H1 (cell line): ENCODE results near the gene PNLDC1. TPM values are rescaled to one million over a fixed set of nuclear protein-coding genes. Genes with fewer than 3 reads are reported as not detected.

Experiments
- GABPA ChIP-seq: IDR thresholded peaks from 2 replicates; pipeline ENCODE4 v1.6.1; 2011; ENCODE audit warnings: mild to moderate bottlenecking, low read length, moderate library complexity, borderline replicate concordance; ENCODE audit not compliant: insufficient read depth
- HDAC2 ChIP-seq, 2 experiments: fragments of 300-600 bp in 1 of 2; sonication (generic) in 1 of 2; IDR thresholded peaks; 2 replicates each; pipeline ENCODE4 v1.6.1; 2011 to 2012; ENCODE audit warnings: low read depth in 2 of 2, low read length in 2 of 2, mild to moderate bottlenecking in 2 of 2, moderate library complexity in 2 of 2, borderline replicate concordance in 1 of 2, inconsistent platforms in 1 of 2
- KDM5A ChIP-seq: fragments of 200-600 bp; IDR thresholded peaks from 2 replicates; pipeline ENCODE4 v1.7.1; 2012; ENCODE audit warnings: mild to moderate bottlenecking, low read length, inconsistent platforms, mixed read lengths
- MAFK ChIP-seq: IDR thresholded peaks from 2 replicates; pipeline ENCODE4 v1.6.1; 2012; ENCODE audit warnings: low read depth, mild to moderate bottlenecking, improper control_type of control experiment, low read length
- RBBP5 ChIP-seq: IDR thresholded peaks from 2 replicates; pipeline ENCODE4 v1.7.1; 2012; ENCODE audit warnings: low read depth, mild to moderate bottlenecking, inconsistent platforms, low read length, moderate library complexity, borderline replicate concordance
- SAP30 ChIP-seq: fragments of 300-600 bp; sonication (generic); IDR thresholded peaks from 2 replicates; pipeline ENCODE4 v1.7.1; 2012; ENCODE audit warnings: low read length, moderate library complexity, mild to moderate bottlenecking, inconsistent platforms; ENCODE audit not compliant: insufficient read depth, insufficient replicate concordance
- SIRT6 ChIP-seq: IDR thresholded peaks from one replicate; pipeline ENCODE4 v1.7.1; 2012; ENCODE audit warnings: low read length, inconsistent platforms
- polyA plus RNA-seq, 7 experiments: library from polyadenylated mRNA; depleted of rRNA in 3 of 7; stranded (reverse) in 5 of 7; unstranded in 2 of 7; fragments of >200 nt in 5 of 7; fragments of 200-250 nt in 2 of 7; gene quantifications; 1 replicate in 5 of 7; 2 replicates in 1 of 7; 4 replicates in 1 of 7; pipeline versions ENCODE4 v1.2.1 to v1.2.3, GENCODE V29; 2011 to 2013; ENCODE audit warnings: missing spikeins in 2 of 7, mixed read lengths in 2 of 7
- total RNA-seq: library from RNA; stranded (reverse); fragmentation: NEBNext Ultra II Directional; extraction: Animal tissue kit (Norgen Biotek cat#: 25700); gene quantifications from 2 replicates; pipeline ENCODE4 v1.2.1, GENCODE V29; 2021
- TF ChIP-seq, protein P1 (sequence below): IDR thresholded peaks from 2 replicates; pipeline ENCODE4 v1.6.1; 2011; ENCODE audit warnings: low read depth, mild to moderate bottlenecking, low read length; ENCODE audit not compliant: insufficient read depth

The PNLDC1 gene
- total and polyA plus RNA-seq, 2 of the 8 experiments (the other 6 are each of a cell fraction or from before 2014, with no cell fraction given): 0.15 to 0.34 TPM

DNA sequence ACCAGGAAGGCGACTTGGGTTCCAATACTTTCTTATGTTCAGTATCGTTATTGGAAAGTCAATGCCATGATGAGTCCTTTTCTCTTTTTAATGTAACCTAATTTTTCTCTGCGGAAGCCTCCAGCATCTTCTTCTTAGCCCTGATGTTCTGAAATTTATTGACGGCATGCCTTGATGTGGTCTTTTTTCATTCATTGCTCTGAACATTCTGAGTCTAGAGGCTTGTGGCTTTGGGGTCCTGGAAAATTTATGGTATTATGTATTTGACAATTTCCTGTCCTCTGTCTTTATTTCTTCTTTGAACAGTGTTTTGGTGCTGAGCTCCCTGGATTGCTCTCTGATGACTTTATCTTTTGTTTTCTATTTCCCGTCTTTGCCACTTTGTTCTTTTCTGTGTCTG is 62.0 kb downstream of the PNLDC1 start (continued):
- TF ChIP-seq HDAC2 (IDR thresholded peaks at IDR 0.05; ENCODE audit: borderline replicate concordance in 1 of 2, low read depth in 2 of 2, low read length in 2 of 2): no peak
- TF ChIP-seq MAFK: no peak
- TF ChIP-seq, protein P1, sequence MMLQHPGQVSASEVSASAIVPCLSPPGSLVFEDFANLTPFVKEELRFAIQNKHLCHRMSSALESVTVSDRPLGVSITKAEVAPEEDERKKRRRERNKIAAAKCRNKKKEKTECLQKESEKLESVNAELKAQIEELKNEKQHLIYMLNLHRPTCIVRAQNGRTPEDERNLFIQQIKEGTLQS: no peak
- no peak for TF ChIP-seq SAP30
- no peak for TF ChIP-seq SIRT6
- TF ChIP-seq RBBP5: no peak
- no peak for TF ChIP-seq GABPA
- TF ChIP-seq KDM5A: no peak
